NCI-H1436 treated with DMSO at 0.1 percent for 48 hours (cell line): Measurements from ENCODE around the gene CCL27.
A peak's percentile ranks its signal among the peaks of the same experiment; 100 is the strongest.
"Not testable (repeated sequence)": the region's sequence is repeated elsewhere in the genome, so short reads cannot be mapped to it uniquely, and the experiment has no call there.

ENCODE experiments used
- DNase-seq: peaks from one replicate; lab custom pipeline; 2025; lab: John Stamatoyannopoulos, UW

The CCL27 gene

GRCh38 chr9:34650816-34651215 is 11.6 kb downstream of the CCL27 start:
- no peak for DNase-seq

GRCh38 chr9:34648673-34649072 is 13.8 kb downstream of the CCL27 start:
- DNase-seq = no peak

GRCh38 chr9:34647651-34648050 is 14.8 kb downstream of the CCL27 start:
- no peak for DNase-seq

- no peak for DNase-seq
Observed at GRCh38 chr9:34647084-34647403, 15.4 kb downstream of the CCL27 start.

- peak; percentile 37 for DNase-seq
Observed at GRCh38 chr9:34646211-34647083, 16.0 kb downstream of the CCL27 start, which contains the start of gene GALT. Gene GALT, plus strand, starts transcription at chr9:34646675. Its CDS starts 30 bp downstream, at chr9:34646705.

GRCh38 chr9:34644766-34645314 is 17.6 kb downstream of the CCL27 start:
- no peak for DNase-seq

GRCh38 chr9:34642679-34643078 is 19.8 kb downstream of the CCL27 start:
- no peak for DNase-seq

GRCh38 chr9:34639322-34639721 is 23.1 kb downstream of the CCL27 start:
- not testable (repeated sequence) for DNase-seq

- no peak for DNase-seq
Observed at GRCh38 chr9:34638138-34638445, 24.4 kb downstream of the CCL27 start.

- DNase-seq = peak; percentile 49
Observed at GRCh38 chr9:34637356-34638137, 24.9 kb downstream of the CCL27 start, which contains the start of gene SIGMAR1. Gene SIGMAR1, minus strand, starts transcription at chr9:34637787. Its CDS starts 90 bp downstream, at chr9:34637697.

- DNase-seq = no peak
Observed at GRCh38 chr9:34636791-34637355, 25.6 kb downstream of the CCL27 start.

- DNase-seq = no peak
Observed at GRCh38 chr9:34635556-34635955, 26.9 kb downstream of the CCL27 start.

GRCh38 chr9:34634551-34635248 is 27.8 kb downstream of the CCL27 start:
- DNase-seq = no peak

- DNase-seq = peak; percentile 3
Observed at GRCh38 chr9:34633851-34634550, 28.5 kb downstream of the CCL27 start.

GRCh38 chr9:34633166-34633565 is 29.3 kb downstream of the CCL27 start:
- no peak for DNase-seq

GRCh38 chr9:34630402-34631154 is 31.9 kb downstream of the CCL27 start:
- DNase-seq = no peak

GRCh38 chr9:34629491-34629808 is 33.0 kb downstream of the CCL27 start:
- DNase-seq = no peak

GRCh38 chr9:34628656-34629490 is 33.6 kb downstream of the CCL27 start, which contains the start of gene ARID3C:
Gene ARID3C, minus strand, starts transcription at chr9:34629066. Its CDS starts 1,052 bp downstream, at chr9:34628014.
- DNase-seq = no peak
